ACC112 (cell line): ENCODE measurements around the gene TBRG4.
"Not testable (repeated sequence)": the region's sequence is repeated elsewhere in the genome, so short reads cannot be mapped to it uniquely, and the experiment has no call there.

Experiments
- H2AFZ ChIP-seq: fragments of 200-600 bp; sonication (generic); one replicate; pipeline ENCODE4 v1.6.0; 2017; ENCODE audit warnings: antibody characterized with exemption, low read length; ENCODE audit not compliant: unreplicated experiment
- H3K27ac ChIP-seq: fragments of 200-600 bp; sonication (generic); 2 replicates; pipeline ENCODE4 v1.5.1; 2014; ENCODE audit warnings: low read depth, mild to moderate bottlenecking, antibody characterized with exemption, low read length, moderate library complexity
- H3K27me3 ChIP-seq: fragments of 200-600 bp; sonication (generic); 2 replicates; pipeline ENCODE4 v1.6.1; 2014; ENCODE audit warnings: mild to moderate bottlenecking, antibody characterized with exemption, low read length, moderate library complexity, mixed read lengths; ENCODE audit not compliant: insufficient read depth
- H3K36me3 ChIP-seq: fragments of 200-600 bp; sonication (generic); 2 replicates; pipeline ENCODE4 v1.6.1; 2016; ENCODE audit warnings: mild to moderate bottlenecking, antibody characterized with exemption, low read length, moderate library complexity, mixed read lengths; ENCODE audit not compliant: insufficient read depth
- H3K4me1 ChIP-seq: fragments of 200-600 bp; sonication (generic); one replicate; pipeline ENCODE4 v1.6.1; 2016; ENCODE audit warnings: low read length, mixed read lengths; ENCODE audit not compliant: insufficient read depth, unreplicated experiment, control insufficient read depth
- H3K4me3 ChIP-seq: fragments of 200-600 bp; sonication (generic); 2 replicates; pipeline ENCODE4 v1.5.1; 2014; ENCODE audit warnings: mild to moderate bottlenecking, low read depth, low read length
- H3K79me2 ChIP-seq: fragments of 200-600 bp; sonication (generic); one replicate; pipeline ENCODE4 v1.6.0; 2016; ENCODE audit warnings: low read length; ENCODE audit not compliant: control insufficient read depth, unreplicated experiment, insufficient read depth

The TBRG4 gene

DNA sequence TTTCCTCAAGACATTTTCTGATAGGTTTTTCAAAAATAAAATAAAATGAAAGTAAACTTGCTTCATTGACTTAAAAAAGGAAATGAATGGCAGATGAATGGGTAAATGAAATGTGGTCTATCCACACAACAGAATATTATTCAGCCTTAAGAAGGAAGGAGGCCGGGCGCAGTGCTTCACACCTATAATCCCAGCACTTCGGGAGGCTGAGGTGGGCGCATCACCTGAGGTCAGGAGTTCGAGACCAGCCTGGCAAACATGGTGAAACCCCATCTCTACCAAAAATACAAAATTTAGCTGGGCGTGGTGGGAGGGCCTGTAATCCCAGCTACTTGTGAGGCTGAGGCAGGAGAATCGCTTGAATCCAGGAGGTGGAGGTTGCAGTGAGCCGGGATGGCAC lies 42.4 kb upstream of the TBRG4 start:
- H3K79me2 ChIP-seq, H3K27ac ChIP-seq, H3K4me1 ChIP-seq, H2AFZ ChIP-seq, H3K36me3 ChIP-seq, H3K4me3 ChIP-seq: not testable (repeated sequence)
- peaks cover 44% of the 10 kb centered on the region for H3K27me3 ChIP-seq

- Histone ChIP-seq H2AFZ (no peak overlapping the region), H3K4me3 (no peak overlapping the region), H3K27me3 (peaks cover 43% of the 10 kb centered on the region), H3K79me2 (no peaks in the 10 kb centered on the region), H3K27ac (no peak overlapping the region), H3K36me3 (no peaks in the 10 kb centered on the region), H3K4me1 (no peaks in the 10 kb centered on the region)
Observed at GRCh38 chr7:45153233-45153632, 41.7 kb upstream of the TBRG4 start.

- peaks cover 30% of the 10 kb centered on the region for H3K27me3 ChIP-seq
- no peak overlapping the region for H3K4me3 ChIP-seq
- no peaks in the 10 kb centered on the region for H3K36me3 ChIP-seq
- H3K4me1 ChIP-seq, result no peaks in the 10 kb centered on the region
- H2AFZ ChIP-seq, result no peak overlapping the region
- no peak overlapping the region for H3K27ac ChIP-seq
- no peaks in the 10 kb centered on the region for H3K79me2 ChIP-seq
Observed at GRCh38 chr7:45151967-45152366, 40.5 kb upstream of the TBRG4 start.

DNA sequence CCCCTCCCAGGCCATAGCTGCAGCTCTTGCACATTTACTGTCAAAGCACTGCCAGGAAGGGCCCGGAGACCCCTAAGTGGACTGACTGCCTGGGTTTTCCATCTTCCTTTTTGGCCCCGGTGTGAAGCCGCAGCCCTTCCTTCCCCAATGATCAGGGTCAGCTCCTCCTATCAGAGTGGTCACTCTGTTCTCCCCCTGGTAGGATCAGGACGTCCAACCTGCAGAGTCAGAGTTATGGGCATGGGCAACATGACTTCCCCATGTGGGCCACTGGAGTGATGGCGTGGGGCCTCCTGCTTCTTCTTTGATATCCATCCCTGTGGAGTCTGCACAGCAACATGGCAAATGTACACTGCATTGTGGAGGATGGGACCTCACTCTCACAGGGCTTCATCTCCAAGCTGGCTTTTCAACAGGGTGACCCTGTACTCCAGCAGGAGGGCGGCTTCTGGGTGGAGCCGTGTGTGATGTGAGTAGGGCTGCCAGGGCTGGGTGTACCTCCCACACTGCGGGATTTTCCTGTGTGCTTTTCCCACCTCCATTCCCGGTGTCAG lies 39.7 kb upstream of the TBRG4 start:
- Histone ChIP-seq H2AFZ (no peak overlapping the region), H3K36me3 (no peaks in the 10 kb centered on the region), H3K79me2 (no peaks in the 10 kb centered on the region)

DNA sequence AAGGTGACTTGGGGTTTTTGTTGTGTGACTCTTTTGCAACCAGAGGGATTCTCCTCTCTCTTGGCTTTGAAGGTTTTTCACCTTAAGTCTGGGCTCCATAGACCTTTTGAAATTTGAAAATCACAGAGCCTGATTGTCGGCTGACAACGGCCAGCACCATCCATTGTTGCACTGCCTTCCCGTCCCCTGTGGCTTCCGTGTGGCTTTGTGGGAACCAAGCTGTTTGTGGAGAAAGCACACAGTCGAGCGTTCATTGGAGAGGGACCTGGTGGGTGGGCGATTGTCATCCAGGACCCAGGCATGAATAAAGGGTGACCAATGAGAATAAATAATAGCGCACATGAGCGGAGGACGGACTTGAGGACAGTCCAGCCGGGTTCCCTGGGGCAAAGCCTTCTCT lies 38.7 kb upstream of the TBRG4 start:
- no peaks in the 10 kb centered on the region for H3K36me3 ChIP-seq
- H3K27me3 ChIP-seq, result peaks cover 27% of the 10 kb centered on the region

More for the DNA sequence above, 39.7 kb upstream of the TBRG4 start:
- Histone ChIP-seq H3K27me3 (peaks cover 24% of the 10 kb centered on the region), H3K27ac (no peak overlapping the region), H3K4me1 (no peaks in the 10 kb centered on the region), H3K4me3 (no peak overlapping the region)

GRCh38 chr7:45149606-45150005 lies 38.1 kb upstream of the TBRG4 start:
- Histone ChIP-seq H2AFZ (no peak overlapping the region), H3K4me3 (no peak overlapping the region), H3K36me3 (no peaks in the 10 kb centered on the region), H3K79me2 (no peaks in the 10 kb centered on the region), H3K27me3 (peaks cover 32% of the 10 kb centered on the region), H3K4me1 (no peaks in the 10 kb centered on the region), H3K27ac (no peak overlapping the region)

More for the DNA sequence above, 38.7 kb upstream of the TBRG4 start:
- Histone ChIP-seq H3K4me1 (no peaks in the 10 kb centered on the region), H2AFZ (no peak overlapping the region), H3K79me2 (no peaks in the 10 kb centered on the region), H3K27ac (no peak overlapping the region), H3K4me3 (no peak overlapping the region)

DNA sequence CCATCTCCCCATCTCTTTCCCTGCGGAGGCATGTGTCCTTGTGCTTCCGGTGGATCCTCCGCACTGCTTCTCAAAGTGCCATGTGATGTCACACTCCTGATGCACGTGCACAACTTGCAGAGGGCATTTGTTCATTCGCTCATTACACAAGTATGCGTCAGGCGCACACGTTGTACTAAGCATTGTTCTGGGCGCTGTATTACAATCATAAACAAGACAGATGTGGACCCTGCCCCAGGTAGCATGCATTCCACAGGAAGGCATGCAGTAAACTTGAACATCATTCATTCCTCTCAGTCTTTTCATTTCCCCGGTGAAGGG lies 37.1 kb upstream of the TBRG4 start:
- H3K36me3 ChIP-seq, result no peaks in the 10 kb centered on the region
- no peaks in the 10 kb centered on the region for H3K4me1 ChIP-seq
- peaks cover 32% of the 10 kb centered on the region for H3K27me3 ChIP-seq
- H3K4me3 ChIP-seq, result no peak overlapping the region
- H3K79me2 ChIP-seq, result no peaks in the 10 kb centered on the region
- no peak overlapping the region for H2AFZ ChIP-seq
- no peak overlapping the region for H3K27ac ChIP-seq

- Histone ChIP-seq H3K79me2 (no peaks in the 10 kb centered on the region), H3K4me1 (no peaks in the 10 kb centered on the region), H2AFZ (no peak overlapping the region), H3K27ac (no peak overlapping the region), H3K27me3 (peaks cover 32% of the 10 kb centered on the region), H3K4me3 (no peak overlapping the region), H3K36me3 (no peaks in the 10 kb centered on the region)
Observed at GRCh38 chr7:45147858-45148652, 36.6 kb upstream of the TBRG4 start.

GRCh38 chr7:45146531-45147379 lies 35.3 kb upstream of the TBRG4 start:
- Histone ChIP-seq H3K27ac (no peak overlapping the region), H3K4me3 (no peak overlapping the region), H2AFZ (no peak overlapping the region), H3K36me3 (no peaks in the 10 kb centered on the region), H3K27me3 (peaks cover 32% of the 10 kb centered on the region), H3K79me2 (no peaks in the 10 kb centered on the region), H3K4me1 (no peaks in the 10 kb centered on the region)

DNA sequence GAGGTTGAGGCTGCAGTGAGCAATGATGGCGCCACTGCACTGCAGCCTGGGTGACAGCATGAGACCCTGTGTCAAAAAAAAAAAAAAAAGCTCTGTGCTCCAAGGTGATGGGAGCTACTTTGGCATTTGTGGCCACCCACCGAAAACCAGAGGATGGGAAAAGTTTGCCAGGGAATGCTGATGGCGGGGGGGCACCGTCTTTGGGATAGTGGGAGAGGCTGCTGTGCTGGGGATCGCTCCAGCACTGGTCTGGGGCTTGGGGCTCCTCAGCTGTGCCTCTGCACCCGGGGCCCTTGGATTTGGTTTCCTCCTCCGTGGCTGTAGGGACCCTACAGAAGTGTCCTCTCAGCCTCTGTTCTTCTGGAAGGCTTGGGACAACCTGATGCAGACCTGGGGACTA lies 34.4 kb upstream of the TBRG4 start:
- no peak overlapping the region for H2AFZ ChIP-seq
- no peaks in the 10 kb centered on the region for H3K79me2 ChIP-seq
- no peak overlapping the region for H3K4me3 ChIP-seq
- peaks cover 27% of the 10 kb centered on the region for H3K27me3 ChIP-seq
- no peak overlapping the region for H3K27ac ChIP-seq
- no peaks in the 10 kb centered on the region for H3K4me1 ChIP-seq
- no peaks in the 10 kb centered on the region for H3K36me3 ChIP-seq
